HepG2 (cell line): ENCODE results near the gene PHKG2. TPM values are rescaled to one million over a fixed set of nuclear protein-coding genes. Genes with fewer than 3 reads are reported as not detected.

Source experiments
- CBX1 ChIP-seq: IDR thresholded peaks from one replicate; pipeline ENCODE4 v1.6.1; 2016; ENCODE audit warnings: antibody characterized with exemption, low read depth
- CENPT ChIP-seq: sonication (generic); formaldehyde crosslinking; IDR thresholded peaks from 2 replicates; pipeline ENCODE4 v1.8.0; 2022; ENCODE audit warnings: low read depth, mild to moderate bottlenecking, moderate library complexity, missing genetic modification reagents
- CHD4 ChIP-seq: fragments of 200-600 bp; sonication (generic); IDR thresholded peaks from 2 replicates; pipeline ENCODE4 v1.7.0; 2017; ENCODE audit warnings: mild to moderate bottlenecking, low read length, borderline replicate concordance
- HDAC6 ChIP-seq: fragments of 200-600 bp; sonication (generic); IDR thresholded peaks from 2 replicates; pipeline ENCODE4 v1.7.0; 2017; ENCODE audit warnings: mild to moderate bottlenecking, antibody characterized with exemption, low read length, low read depth
- IRX3 ChIP-seq: sonication (generic); formaldehyde crosslinking; IDR thresholded peaks from 2 replicates; pipeline ENCODE4 v1.8.1; 2023; ENCODE audit warnings: mild to moderate bottlenecking, low read depth, missing genetic modification reagents, borderline replicate concordance
- KAT8 ChIP-seq: IDR thresholded peaks from 2 replicates; pipeline ENCODE4 v1.6.1; 2016; ENCODE audit warnings: missing genetic modification reagents, missing compliant biosample characterization
- LCORL ChIP-seq, 2 experiments: fragments of 450-650 bp in 1 of 2; sonication (generic) in 1 of 2; formaldehyde crosslinking in 1 of 2; IDR thresholded peaks; 2 replicates each; pipeline versions ENCODE4 v1.5.0 to v1.6.1; 2017 to 2020; ENCODE audit warnings: antibody characterized with exemption in 1 of 2, missing genetic modification reagents in 1 of 2
- NBN ChIP-seq: fragments of 450-650 bp; conservative IDR thresholded peaks from 2 replicates; pipeline ENCODE4 v1.6.1; 2017
- NPAS2 ChIP-seq: sonication (generic); formaldehyde crosslinking; IDR thresholded peaks from 2 replicates; pipeline ENCODE4 v1.8.0; 2022; ENCODE audit warnings: mild to moderate bottlenecking, missing genetic modification reagents, borderline replicate concordance
- RBM39 ChIP-seq: fragments of 200-400 bp; formaldehyde crosslinking; IDR thresholded peaks from one replicate; pipeline ENCODE4 v1.6.1; 2018; ENCODE audit warnings: antibody characterized with exemption, mild to moderate bottlenecking, low read depth, low read length; ENCODE audit not compliant: poor library complexity, severe bottlenecking
- SMAD9 ChIP-seq: sonication (generic); formaldehyde crosslinking; IDR thresholded peaks from 2 replicates; pipeline ENCODE4 v1.5.1; 2020; ENCODE audit warnings: mild to moderate bottlenecking, missing genetic modification reagents
- ZMYM3 ChIP-seq: sonication (generic); formaldehyde crosslinking; IDR thresholded peaks from 2 replicates; pipeline ENCODE4 v1.5.1; 2020; ENCODE audit warnings: mild to moderate bottlenecking, missing genetic modification reagents
- ZNF263 ChIP-seq: sonication (generic); formaldehyde crosslinking; IDR thresholded peaks from 2 replicates; pipeline ENCODE4 v1.4.0; 2020; ENCODE audit warnings: missing genetic modification reagents
- ZNF563 ChIP-seq: sonication (generic); formaldehyde crosslinking; IDR thresholded peaks from 2 replicates; pipeline ENCODE4 v1.8.0; 2022; ENCODE audit warnings: mild to moderate bottlenecking, moderate library complexity, missing genetic modification reagents
- ZNF616 ChIP-seq: sonication (generic); formaldehyde crosslinking; IDR thresholded peaks from 2 replicates; pipeline ENCODE4 v1.5.0; 2020; ENCODE audit warnings: low read depth, mild to moderate bottlenecking, missing genetic modification reagents
- ZNF619 ChIP-seq: sonication (generic); formaldehyde crosslinking; IDR thresholded peaks from 2 replicates; pipeline ENCODE4 v1.4.0; 2020; ENCODE audit warnings: mild to moderate bottlenecking, missing genetic modification reagents
- ZNF788 ChIP-seq: sonication (generic); formaldehyde crosslinking; IDR thresholded peaks from 2 replicates; pipeline ENCODE4 v1.5.0; 2020; ENCODE audit warnings: mild to moderate bottlenecking, missing genetic modification reagents, borderline replicate concordance
- polyA plus RNA-seq, 8 experiments: library from polyadenylated mRNA; depleted of rRNA in 3 of 8; stranded (reverse) in 7 of 8; unstranded in 1 of 8; fragments of >200 nt; fragmentation: Illumina TruSeq in 4 of 8; extraction: Trizol in 4 of 8; gene quantifications; 2 replicates each; pipeline versions ENCODE4 v1.2.1 to v1.2.3, GENCODE V29; 2011 to 2016; ENCODE audit warnings: low read depth in 4 of 8, missing spikeins in 1 of 8, mixed read lengths in 1 of 8; ENCODE audit not compliant: insufficient read depth in 1 of 8
- total RNA-seq, 5 experiments: library from RNA; depleted of rRNA; stranded (reverse); fragments of >200 nt; fragmentation: Illumina TruSeq; extraction: Trizol; gene quantifications; 2 replicates each; pipeline ENCODE4 v1.2.3, GENCODE V29; 2016; ENCODE audit warnings: low read depth in 1 of 5
- TF ChIP-seq, protein P1 (sequence below): IDR thresholded peaks from 2 replicates; pipeline ENCODE4 v1.6.1; 2012; ENCODE audit warnings: low read depth, low read length, improper control_type of control experiment
- TF ChIP-seq, protein P2 (sequence below): sonication (generic); formaldehyde crosslinking; IDR thresholded peaks from 2 replicates; pipeline ENCODE4 v1.5.0; 2020; ENCODE audit warnings: missing genetic modification reagents, mild to moderate bottlenecking, borderline replicate concordance
- TF ChIP-seq, protein P3 (sequence below): IDR thresholded peaks from 2 replicates; pipeline ENCODE4 v1.6.1; 2012; ENCODE audit warnings: low read length, improper control_type of control experiment

PHKG2 gene
- total and polyA plus RNA-seq, 2 of the 13 experiments (the other 11 are each of a cell fraction or from before 2014, with no cell fraction given) = 37.4 to 42.1 TPM

DNA sequence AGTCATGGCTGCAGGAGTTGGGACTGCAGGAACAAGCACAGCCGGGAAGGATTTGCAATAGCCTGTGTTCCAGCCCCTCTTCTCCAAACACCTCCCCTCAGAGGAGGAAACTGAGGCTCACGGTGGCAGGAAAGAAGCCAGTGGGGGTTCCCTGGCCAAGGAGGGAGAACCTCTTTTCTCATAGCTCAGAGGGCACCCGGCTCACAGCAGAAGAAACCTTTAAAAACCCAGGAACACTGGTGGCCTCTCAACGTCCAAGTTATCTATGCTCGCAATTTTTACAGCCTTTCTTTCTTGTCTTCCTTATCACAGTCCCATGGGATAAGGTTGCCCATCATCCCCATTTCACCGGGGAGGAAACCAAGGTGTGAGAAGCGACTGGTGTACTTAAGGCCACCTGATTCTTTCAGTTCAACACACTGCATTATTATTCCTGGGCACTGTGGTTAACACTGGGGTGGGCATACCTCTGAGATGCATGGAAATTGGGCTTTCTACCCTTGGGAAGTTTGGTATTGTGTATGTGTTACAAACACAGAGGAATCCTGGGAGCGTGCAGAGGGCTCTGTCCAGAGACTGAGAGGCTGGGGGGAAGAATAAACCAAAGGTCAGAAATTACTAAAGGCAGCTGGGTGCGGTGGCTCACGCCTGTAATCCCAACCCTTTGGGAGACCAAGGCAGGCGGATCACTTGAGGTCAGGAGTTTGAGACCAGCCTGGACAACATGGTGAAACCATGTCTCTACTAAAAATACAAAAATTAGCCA is 39.6 kb downstream of the PHKG2 start (continued):
- TF ChIP-seq, protein P1, sequence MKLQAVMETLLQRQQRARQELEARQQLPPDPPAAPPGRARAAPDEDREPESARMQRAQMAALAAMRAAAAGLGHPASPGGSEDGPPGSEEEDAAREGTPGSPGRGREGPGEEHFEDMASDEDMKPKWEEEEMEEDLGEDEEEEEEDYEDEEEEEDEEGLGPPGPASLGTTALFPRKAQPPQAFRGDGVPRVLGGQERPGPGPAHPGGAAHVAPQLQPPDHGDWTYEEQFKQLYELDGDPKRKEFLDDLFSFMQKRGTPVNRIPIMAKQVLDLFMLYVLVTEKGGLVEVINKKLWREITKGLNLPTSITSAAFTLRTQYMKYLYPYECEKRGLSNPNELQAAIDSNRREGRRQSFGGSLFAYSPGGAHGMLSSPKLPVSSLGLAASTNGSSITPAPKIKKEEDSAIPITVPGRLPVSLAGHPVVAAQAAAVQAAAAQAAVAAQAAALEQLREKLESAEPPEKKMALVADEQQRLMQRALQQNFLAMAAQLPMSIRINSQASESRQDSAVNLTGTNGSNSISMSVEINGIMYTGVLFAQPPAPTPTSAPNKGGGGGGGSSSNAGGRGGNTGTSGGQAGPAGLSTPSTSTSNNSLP = no peak
- TF ChIP-seq CBX1 = peak; percentile 14
- no peak for TF ChIP-seq NBN
- no peak for TF ChIP-seq ZNF563
- TF ChIP-seq CENPT (CRISPR knock-in tag) = no peak
- 0 out of 2 replicates have a peak, but pooled peaks have one; percentile 68 for TF ChIP-seq ZMYM3 (CRISPR knock-in tag)
- peak; percentile 51; the same call in 1 of the 2 replicates for TF ChIP-seq KAT8 (CRISPR knock-in tag)
- TF ChIP-seq, protein P2, sequence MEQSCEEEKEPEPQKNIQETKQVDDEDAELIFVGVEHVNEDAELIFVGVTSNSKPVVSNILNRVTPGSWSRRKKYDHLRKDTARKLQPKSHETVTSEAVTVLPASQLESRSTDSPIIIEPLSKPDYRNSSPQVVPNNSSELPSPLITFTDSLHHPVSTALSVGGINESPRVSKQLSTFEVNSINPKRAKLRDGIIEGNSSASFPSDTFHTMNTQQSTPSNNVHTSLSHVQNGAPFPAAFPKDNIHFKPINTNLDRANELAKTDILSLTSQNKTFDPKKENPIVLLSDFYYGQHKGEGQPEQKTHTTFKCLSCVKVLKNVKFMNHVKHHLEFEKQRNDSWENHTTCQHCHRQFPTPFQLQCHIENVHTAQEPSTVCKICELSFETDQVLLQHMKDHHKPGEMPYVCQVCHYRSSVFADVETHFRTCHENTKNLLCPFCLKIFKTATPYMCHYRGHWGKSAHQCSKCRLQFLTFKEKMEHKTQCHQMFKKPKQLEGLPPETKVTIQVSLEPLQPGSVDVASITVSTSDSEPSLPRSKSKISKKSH = no peak
- TF ChIP-seq CHD4 = peak; percentile 62; the same call in 1 of the 2 replicates
- TF ChIP-seq ZNF788 (CRISPR knock-in tag) = no peak
- TF ChIP-seq SMAD9 = peak; percentile 87; the same call in 1 of the 2 replicates
- TF ChIP-seq ZNF619 (CRISPR knock-in tag) = peak; percentile 14; the same call in 1 of the 2 replicates
- TF ChIP-seq HDAC6 = no peak
- no peak for TF ChIP-seq NPAS2
- TF ChIP-seq ZNF263 (CRISPR knock-in tag) = peak; percentile 46; the same call in 1 of the 2 replicates
- TF ChIP-seq IRX3 (CRISPR knock-in tag) = no peak
- TF ChIP-seq ZNF616 (CRISPR knock-in tag) = no peak
- TF ChIP-seq, protein P3, sequence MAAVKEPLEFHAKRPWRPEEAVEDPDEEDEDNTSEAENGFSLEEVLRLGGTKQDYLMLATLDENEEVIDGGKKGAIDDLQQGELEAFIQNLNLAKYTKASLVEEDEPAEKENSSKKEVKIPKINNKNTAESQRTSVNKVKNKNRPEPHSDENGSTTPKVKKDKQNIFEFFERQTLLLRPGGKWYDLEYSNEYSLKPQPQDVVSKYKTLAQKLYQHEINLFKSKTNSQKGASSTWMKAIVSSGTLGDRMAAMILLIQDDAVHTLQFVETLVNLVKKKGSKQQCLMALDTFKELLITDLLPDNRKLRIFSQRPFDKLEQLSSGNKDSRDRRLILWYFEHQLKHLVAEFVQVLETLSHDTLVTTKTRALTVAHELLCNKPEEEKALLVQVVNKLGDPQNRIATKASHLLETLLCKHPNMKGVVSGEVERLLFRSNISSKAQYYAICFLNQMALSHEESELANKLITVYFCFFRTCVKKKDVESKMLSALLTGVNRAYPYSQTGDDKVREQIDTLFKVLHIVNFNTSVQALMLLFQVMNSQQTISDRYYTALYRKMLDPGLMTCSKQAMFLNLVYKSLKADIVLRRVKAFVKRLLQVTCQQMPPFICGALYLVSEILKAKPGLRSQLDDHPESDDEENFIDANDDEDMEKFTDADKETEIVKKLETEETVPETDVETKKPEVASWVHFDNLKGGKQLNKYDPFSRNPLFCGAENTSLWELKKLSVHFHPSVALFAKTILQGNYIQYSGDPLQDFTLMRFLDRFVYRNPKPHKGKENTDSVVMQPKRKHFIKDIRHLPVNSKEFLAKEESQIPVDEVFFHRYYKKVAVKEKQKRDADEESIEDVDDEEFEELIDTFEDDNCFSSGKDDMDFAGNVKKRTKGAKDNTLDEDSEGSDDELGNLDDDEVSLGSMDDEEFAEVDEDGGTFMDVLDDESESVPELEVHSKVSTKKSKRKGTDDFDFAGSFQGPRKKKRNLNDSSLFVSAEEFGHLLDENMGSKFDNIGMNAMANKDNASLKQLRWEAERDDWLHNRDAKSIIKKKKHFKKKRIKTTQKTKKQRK = no peak
- no peak for TF ChIP-seq RBM39
- no peak for TF ChIP-seq LCORL (IDR thresholded peaks at IDR 0.05)
- TF ChIP-seq LCORL (CRISPR knock-in tag; IDR thresholded peaks at IDR 0.05) = peak; percentile 17; the same call in 1 of the 2 replicates
